Panc1 (cell line): ENCODE results near the gene CDK14. TPM values are rescaled to one million over a fixed set of nuclear protein-coding genes. Genes with fewer than 3 reads are reported as not detected.

Experiments used
- ATAC-seq: fragments of 200-7000 bp; cut with Tn5 transposase; 2 replicates; pipeline ENCODE4 v1.9.1; 2020; ENCODE audit warnings: mild to moderate bottlenecking, moderate library complexity
- BruUV-seq: library from RNA; stranded (reverse); fragments of 400-500 nt; replicated peaks from 2 replicates; lab custom pipeline; 2021; lab: Mats Ljungman, UMichigan
- CTCF ChIA-PET: fragments of 300-600 bp; sonication (Branson Sonifier 250); formaldehyde crosslinking; loops from one replicate; lab custom pipeline; 2022; ENCODE audit warnings: antibody characterized with exemption; lab: Charles Lee
- POLR2A ChIA-PET: fragments of 300-600 bp; sonication (Branson Sonifier 250); formaldehyde crosslinking; loops from one replicate; lab custom pipeline; 2022; ENCODE audit warnings: antibody characterized with exemption; lab: Charles Lee
- DNase-seq: peaks from one replicate; pipeline ENCODE4 v3.0.0-alpha.2; 2010; ENCODE audit warnings: low read depth, low spot score
- H3K27ac ChIP-seq: 2 replicates; pipeline ENCODE4 v1.5.1; 2011; ENCODE audit warnings: mild to moderate bottlenecking, low read length, inconsistent platforms
- H3K27me3 ChIP-seq: fragments of 200-500 bp; sonication (Bioruptor generic); 2 replicates; pipeline ENCODE4 v1.6.0; 2014; ENCODE audit warnings: low read length, inconsistent platforms; ENCODE audit not compliant: control insufficient read depth, insufficient read depth
- H3K36me3 ChIP-seq: fragments of 200-500 bp; sonication (Bioruptor generic); 2 replicates; pipeline ENCODE4 v1.5.1; 2014; ENCODE audit warnings: inconsistent platforms, mild to moderate bottlenecking, low read length, moderate library complexity; ENCODE audit not compliant: control insufficient read depth, insufficient read depth
- H3K4me1 ChIP-seq: 2 replicates; pipeline ENCODE4 v1.5.1; 2011; ENCODE audit warnings: inconsistent platforms, mild to moderate bottlenecking, low read length, moderate library complexity; ENCODE audit not compliant: control insufficient read depth, insufficient read depth
- H3K4me3 ChIP-seq, 2 experiments: 2 replicates each; pipeline ENCODE4 v1.5.1; 2011 to 2012; ENCODE audit warnings: low read depth in 2 of 2, low read length in 2 of 2, mild to moderate bottlenecking in 2 of 2, inconsistent platforms in 1 of 2, moderate library complexity in 1 of 2
- H3K9me3 ChIP-seq: fragments of 200-500 bp; sonication (Bioruptor generic); 2 replicates; pipeline ENCODE4 v1.5.1; 2014; ENCODE audit warnings: low read depth, mild to moderate bottlenecking, inconsistent platforms, low read length, moderate library complexity; ENCODE audit not compliant: control insufficient read depth, insufficient read depth
- POLR2AphosphoS5 ChIP-seq: IDR thresholded peaks from 2 replicates; pipeline ENCODE4 v1.6.1; 2012; ENCODE audit warnings: mild to moderate bottlenecking, low read depth, low read length, moderate library complexity
- SIN3A ChIP-seq: IDR thresholded peaks from 2 replicates; pipeline ENCODE4 v1.6.1; 2012; ENCODE audit warnings: low read depth, mild to moderate bottlenecking, low read length, moderate library complexity, borderline replicate concordance; ENCODE audit not compliant: insufficient read depth
- TCF7L2 ChIP-seq: IDR thresholded peaks from 2 replicates; pipeline ENCODE4 v1.6.1; 2011; ENCODE audit warnings: mild to moderate bottlenecking, low read depth, low read length, inconsistent platforms
- in situ Hi-C: cut with HindIII; loops from 2 replicates; pipeline ENCODE4 v1.10.0; 2016; ENCODE audit warnings: low sequenced_read_pairs, low pct_unique_long_range_greater_than_20kb
- intact Hi-C: fragments of 100-400 bp; cut with micrococcal nuclease; formaldehyde crosslinking; loops from one replicate; pipeline ENCODE4 v1.10.0; 2022; ENCODE audit not compliant: unreplicated experiment
- total RNA-seq: library from RNA; stranded (reverse); gene quantifications from one replicate; pipeline ENCODE4 v1.2.1, GENCODE V29; 2021; ENCODE audit not compliant: unreplicated experiment
- TF ChIP-seq, protein P1 (sequence below), 2 experiments: IDR thresholded peaks; 2 replicates each; pipeline ENCODE4 v1.6.1; 2011 to 2012; ENCODE audit warnings: low read depth in 2 of 2, control low read depth in 1 of 2, low read length in 1 of 2, mild to moderate bottlenecking in 1 of 2, moderate library complexity in 1 of 2; ENCODE audit not compliant: insufficient read depth in 1 of 2
- TF ChIP-seq, protein P2 (sequence below): fragments of 450-650 bp; IDR thresholded peaks from 2 replicates; pipeline ENCODE4 v1.5.1; 2017; ENCODE audit warnings: mild to moderate bottlenecking

The CDK14 gene
- total RNA-seq, 1 experiment from 2014 or later = 3.0 TPM

DNA sequence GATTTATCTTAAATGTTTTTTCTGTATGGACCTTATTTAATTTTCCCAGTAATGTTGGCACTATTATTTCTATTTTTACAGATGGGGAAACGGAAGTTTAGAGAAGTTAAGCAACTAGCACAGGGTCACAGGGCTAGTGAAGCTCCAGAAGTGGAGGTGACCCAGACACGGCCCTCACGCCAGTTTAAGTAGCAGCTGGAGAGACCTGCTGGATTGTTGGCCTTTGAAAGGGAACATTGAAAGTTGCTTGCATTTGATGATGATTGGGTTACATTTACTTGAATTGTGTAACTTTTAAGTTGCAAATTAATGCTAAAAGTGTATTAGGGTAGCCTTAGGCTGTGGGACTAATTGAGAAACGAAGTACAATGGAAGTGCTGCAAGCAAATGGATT lies 25.6 kb downstream of the CDK14 start:
- DNase-seq = no peak
- Histone ChIP-seq H3K27ac (no peak overlapping the region), H3K4me1 (no peaks in the 10 kb centered on the region), H3K9me3 (no peaks in the 10 kb centered on the region), H3K4me3 (no peak overlapping the region), H3K36me3 (no peaks in the 10 kb centered on the region), H3K27me3 (no peaks in the 10 kb centered on the region)
- TF ChIP-seq, protein P1, sequence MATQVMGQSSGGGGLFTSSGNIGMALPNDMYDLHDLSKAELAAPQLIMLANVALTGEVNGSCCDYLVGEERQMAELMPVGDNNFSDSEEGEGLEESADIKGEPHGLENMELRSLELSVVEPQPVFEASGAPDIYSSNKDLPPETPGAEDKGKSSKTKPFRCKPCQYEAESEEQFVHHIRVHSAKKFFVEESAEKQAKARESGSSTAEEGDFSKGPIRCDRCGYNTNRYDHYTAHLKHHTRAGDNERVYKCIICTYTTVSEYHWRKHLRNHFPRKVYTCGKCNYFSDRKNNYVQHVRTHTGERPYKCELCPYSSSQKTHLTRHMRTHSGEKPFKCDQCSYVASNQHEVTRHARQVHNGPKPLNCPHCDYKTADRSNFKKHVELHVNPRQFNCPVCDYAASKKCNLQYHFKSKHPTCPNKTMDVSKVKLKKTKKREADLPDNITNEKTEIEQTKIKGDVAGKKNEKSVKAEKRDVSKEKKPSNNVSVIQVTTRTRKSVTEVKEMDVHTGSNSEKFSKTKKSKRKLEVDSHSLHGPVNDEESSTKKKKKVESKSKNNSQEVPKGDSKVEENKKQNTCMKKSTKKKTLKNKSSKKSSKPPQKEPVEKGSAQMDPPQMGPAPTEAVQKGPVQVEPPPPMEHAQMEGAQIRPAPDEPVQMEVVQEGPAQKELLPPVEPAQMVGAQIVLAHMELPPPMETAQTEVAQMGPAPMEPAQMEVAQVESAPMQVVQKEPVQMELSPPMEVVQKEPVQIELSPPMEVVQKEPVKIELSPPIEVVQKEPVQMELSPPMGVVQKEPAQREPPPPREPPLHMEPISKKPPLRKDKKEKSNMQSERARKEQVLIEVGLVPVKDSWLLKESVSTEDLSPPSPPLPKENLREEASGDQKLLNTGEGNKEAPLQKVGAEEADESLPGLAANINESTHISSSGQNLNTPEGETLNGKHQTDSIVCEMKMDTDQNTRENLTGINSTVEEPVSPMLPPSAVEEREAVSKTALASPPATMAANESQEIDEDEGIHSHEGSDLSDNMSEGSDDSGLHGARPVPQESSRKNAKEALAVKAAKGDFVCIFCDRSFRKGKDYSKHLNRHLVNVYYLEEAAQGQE (IDR thresholded peaks at IDR 0.05; ENCODE audit: insufficient read depth in 1 of 2, low read depth in 2 of 2, low read length in 1 of 2) = no peak
- TF ChIP-seq POLR2AphosphoS5 = no peak
- TF ChIP-seq SIN3A = no peak
- no peak for TF ChIP-seq TCF7L2
- TF ChIP-seq, protein P2, sequence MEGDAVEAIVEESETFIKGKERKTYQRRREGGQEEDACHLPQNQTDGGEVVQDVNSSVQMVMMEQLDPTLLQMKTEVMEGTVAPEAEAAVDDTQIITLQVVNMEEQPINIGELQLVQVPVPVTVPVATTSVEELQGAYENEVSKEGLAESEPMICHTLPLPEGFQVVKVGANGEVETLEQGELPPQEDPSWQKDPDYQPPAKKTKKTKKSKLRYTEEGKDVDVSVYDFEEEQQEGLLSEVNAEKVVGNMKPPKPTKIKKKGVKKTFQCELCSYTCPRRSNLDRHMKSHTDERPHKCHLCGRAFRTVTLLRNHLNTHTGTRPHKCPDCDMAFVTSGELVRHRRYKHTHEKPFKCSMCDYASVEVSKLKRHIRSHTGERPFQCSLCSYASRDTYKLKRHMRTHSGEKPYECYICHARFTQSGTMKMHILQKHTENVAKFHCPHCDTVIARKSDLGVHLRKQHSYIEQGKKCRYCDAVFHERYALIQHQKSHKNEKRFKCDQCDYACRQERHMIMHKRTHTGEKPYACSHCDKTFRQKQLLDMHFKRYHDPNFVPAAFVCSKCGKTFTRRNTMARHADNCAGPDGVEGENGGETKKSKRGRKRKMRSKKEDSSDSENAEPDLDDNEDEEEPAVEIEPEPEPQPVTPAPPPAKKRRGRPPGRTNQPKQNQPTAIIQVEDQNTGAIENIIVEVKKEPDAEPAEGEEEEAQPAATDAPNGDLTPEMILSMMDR = no peak
- CTCF ChIA-PET = no interaction called here
- intact Hi-C loops = no loop called here
- no TSS peak for BruUV-seq
- no peak for ATAC-seq
- POLR2A ChIA-PET = no interaction called here
- in situ Hi-C loops = no loop called here

DNA sequence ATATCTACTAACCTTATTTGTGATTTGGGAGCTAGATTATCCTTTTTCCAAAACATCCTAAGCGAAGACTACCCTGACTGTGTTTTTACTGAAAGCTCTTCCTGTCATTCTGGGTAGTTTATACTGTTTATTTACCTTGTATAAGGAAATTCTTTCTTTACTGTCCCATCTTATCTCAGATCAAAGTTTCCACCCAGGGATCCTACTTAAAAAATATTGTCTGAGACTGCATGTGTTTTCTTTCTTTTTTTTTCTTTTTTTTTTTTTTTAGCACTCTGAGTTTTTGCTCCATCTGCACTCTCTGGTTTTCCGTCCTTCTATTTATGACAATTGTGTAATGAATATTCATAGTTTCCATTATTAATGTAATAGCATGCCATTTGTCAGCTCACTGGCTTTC lies 26.5 kb downstream of the CDK14 start:
- ATAC-seq (no peak), DNase-seq (no peak)
- intact Hi-C loops = no loop called here
- Histone ChIP-seq H3K27ac (no peak overlapping the region), H3K36me3 (no peaks in the 10 kb centered on the region), H3K27me3 (no peaks in the 10 kb centered on the region), H3K9me3 (no peaks in the 10 kb centered on the region), H3K4me3 (no peak overlapping the region), H3K4me1 (no peaks in the 10 kb centered on the region)
- BruUV-seq = no TSS peak
- ChIA-PET POLR2A (no interaction called here), CTCF (no interaction called here)
- TF ChIP-seq POLR2AphosphoS5 = no peak
- TF ChIP-seq, protein P1 (IDR thresholded peaks at IDR 0.05; ENCODE audit: insufficient read depth in 1 of 2, low read depth in 2 of 2, low read length in 1 of 2) = no peak
- TF ChIP-seq, protein P2 = no peak
- no peak for TF ChIP-seq SIN3A
- TF ChIP-seq TCF7L2 = no peak
- in situ Hi-C loops = no loop called here
